Glutamatergic neuron (in vitro differentiated cells): ENCODE measurements around the gene SNX8. TPM values are rescaled to one million over a fixed set of nuclear protein-coding genes. Genes with fewer than 3 reads are reported as not detected.
A peak's percentile ranks its signal among the peaks of the same experiment; 100 is the strongest.

ENCODE experiments used
- DNase-seq: peaks from one replicate; pipeline ENCODE4 v3.0.0; 2022
- H3K27ac Mint-ChIP-seq: one replicate; pipeline ENCODE4 v1.8.0; 2020; ENCODE audit warnings: mild to moderate bottlenecking, mixed read lengths, inconsistent platforms; ENCODE audit not compliant: unreplicated experiment
- H3K27me3 Mint-ChIP-seq: one replicate; pipeline ENCODE4 v1.8.0; 2020; ENCODE audit warnings: mild to moderate bottlenecking, moderate library complexity, mixed read lengths, inconsistent platforms; ENCODE audit not compliant: unreplicated experiment
- H3K36me3 Mint-ChIP-seq: one replicate; pipeline ENCODE4 v1.8.0; 2020; ENCODE audit warnings: mild to moderate bottlenecking, mixed read lengths, inconsistent platforms; ENCODE audit not compliant: unreplicated experiment
- H3K4me1 Mint-ChIP-seq: one replicate; pipeline ENCODE4 v1.8.0; 2020; ENCODE audit warnings: mild to moderate bottlenecking, low read depth, mixed read lengths, inconsistent platforms; ENCODE audit not compliant: unreplicated experiment
- H3K4me3 Mint-ChIP-seq: one replicate; pipeline ENCODE4 v1.8.0; 2020; ENCODE audit warnings: mild to moderate bottlenecking, mixed read lengths, inconsistent platforms; ENCODE audit not compliant: unreplicated experiment
- H3K9me3 Mint-ChIP-seq: one replicate; pipeline ENCODE4 v1.8.0; 2020; ENCODE audit warnings: mild to moderate bottlenecking, moderate library complexity, mixed read lengths, inconsistent platforms; ENCODE audit not compliant: unreplicated experiment
- total RNA-seq: library from RNA; stranded (reverse); fragmentation: NEBNext Ultra II Directional; extraction: Animal tissue kit (Norgen Biotek cat#: 25700); gene quantifications from one replicate; pipeline ENCODE4 v1.2.1, GENCODE V29; 2021; ENCODE audit not compliant: unreplicated experiment
- TF ChIP-seq, protein P1 (sequence below): fragments of 200-600 bp; sonication (generic); IDR thresholded peaks from one replicate; pipeline ENCODE4 v1.5.0; 2021; ENCODE audit not compliant: partially characterized antibody, unreplicated experiment

The SNX8 gene
- total RNA-seq, 1 donor from 2014 or later = 22.2 TPM

DNA sequence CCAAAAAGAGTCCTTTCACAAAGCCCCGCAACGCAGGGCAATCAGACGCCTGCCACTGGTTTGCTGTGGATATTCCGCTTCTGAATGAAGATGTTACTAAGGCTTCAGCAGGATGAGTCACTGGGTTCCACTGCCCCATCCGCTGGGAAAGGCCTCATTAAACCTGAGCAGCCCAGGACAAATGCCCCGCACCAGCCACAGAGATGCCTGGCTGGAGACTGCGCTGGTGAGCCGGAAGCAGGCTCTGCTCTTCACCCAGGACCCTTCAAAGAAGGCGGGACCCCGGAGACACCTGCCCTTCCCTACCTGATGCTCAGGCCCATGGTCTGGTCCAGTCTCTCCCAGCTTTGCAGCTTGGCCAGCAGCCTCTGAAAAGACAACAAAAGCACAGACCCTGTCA lies 101.3 kb downstream of the SNX8 start:
- Mint-ChIP-seq H3K9me3 (no peaks in the 10 kb centered on the region), H3K4me1 (peaks cover 9% of the 10 kb centered on the region), H3K36me3 (peaks cover 7% of the 10 kb centered on the region), H3K27me3 (peaks cover 11% of the 10 kb centered on the region), H3K27ac (no peak overlapping the region), H3K4me3 (no peak overlapping the region)
- TF ChIP-seq, protein P1, sequence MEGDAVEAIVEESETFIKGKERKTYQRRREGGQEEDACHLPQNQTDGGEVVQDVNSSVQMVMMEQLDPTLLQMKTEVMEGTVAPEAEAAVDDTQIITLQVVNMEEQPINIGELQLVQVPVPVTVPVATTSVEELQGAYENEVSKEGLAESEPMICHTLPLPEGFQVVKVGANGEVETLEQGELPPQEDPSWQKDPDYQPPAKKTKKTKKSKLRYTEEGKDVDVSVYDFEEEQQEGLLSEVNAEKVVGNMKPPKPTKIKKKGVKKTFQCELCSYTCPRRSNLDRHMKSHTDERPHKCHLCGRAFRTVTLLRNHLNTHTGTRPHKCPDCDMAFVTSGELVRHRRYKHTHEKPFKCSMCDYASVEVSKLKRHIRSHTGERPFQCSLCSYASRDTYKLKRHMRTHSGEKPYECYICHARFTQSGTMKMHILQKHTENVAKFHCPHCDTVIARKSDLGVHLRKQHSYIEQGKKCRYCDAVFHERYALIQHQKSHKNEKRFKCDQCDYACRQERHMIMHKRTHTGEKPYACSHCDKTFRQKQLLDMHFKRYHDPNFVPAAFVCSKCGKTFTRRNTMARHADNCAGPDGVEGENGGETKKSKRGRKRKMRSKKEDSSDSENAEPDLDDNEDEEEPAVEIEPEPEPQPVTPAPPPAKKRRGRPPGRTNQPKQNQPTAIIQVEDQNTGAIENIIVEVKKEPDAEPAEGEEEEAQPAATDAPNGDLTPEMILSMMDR = no peak
- no peak for DNase-seq

DNA sequence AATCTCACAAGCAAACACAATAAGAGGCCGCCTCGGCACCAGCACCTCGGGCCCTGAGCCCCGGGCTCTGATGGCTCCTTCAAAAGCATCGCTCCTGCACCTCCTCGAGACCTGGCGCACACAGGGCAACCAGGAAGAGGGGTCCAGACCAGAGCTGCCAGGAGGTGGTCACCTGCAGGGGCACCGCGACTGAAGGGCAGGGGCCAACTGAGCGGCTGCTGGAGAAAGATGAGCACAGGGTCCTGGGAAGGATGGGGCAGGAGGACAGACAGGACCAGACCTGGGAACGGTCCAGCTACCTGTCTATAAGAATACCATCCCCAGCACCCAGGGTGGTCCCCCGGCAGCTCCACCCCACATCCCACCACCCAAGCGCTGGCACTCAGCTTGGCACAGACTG lies 102.3 kb downstream of the SNX8 start:
- Mint-ChIP-seq H3K36me3 (peaks cover 7% of the 10 kb centered on the region), H3K4me3 (no peak overlapping the region)

GRCh38 chr7:2211259-2211880 lies 102.9 kb downstream of the SNX8 start:
- Mint-ChIP-seq H3K4me3 (no peak overlapping the region), H3K4me1 (peaks cover 12% of the 10 kb centered on the region), H3K9me3 (peaks cover 1% of the 10 kb centered on the region), H3K36me3 (peaks cover 7% of the 10 kb centered on the region), H3K27ac (no peak overlapping the region), H3K27me3 (peaks cover 11% of the 10 kb centered on the region)
- TF ChIP-seq, protein P1 = no peak
- DNase-seq = peak; percentile 6

More for the DNA sequence above, 102.3 kb downstream of the SNX8 start:
- Mint-ChIP-seq H3K9me3 (peaks cover 1% of the 10 kb centered on the region), H3K27ac (no peak overlapping the region), H3K4me1 (peaks cover 12% of the 10 kb centered on the region), H3K27me3 (peaks cover 11% of the 10 kb centered on the region)
- TF ChIP-seq, protein P1 = no peak
- DNase-seq = peak; percentile 12

DNA sequence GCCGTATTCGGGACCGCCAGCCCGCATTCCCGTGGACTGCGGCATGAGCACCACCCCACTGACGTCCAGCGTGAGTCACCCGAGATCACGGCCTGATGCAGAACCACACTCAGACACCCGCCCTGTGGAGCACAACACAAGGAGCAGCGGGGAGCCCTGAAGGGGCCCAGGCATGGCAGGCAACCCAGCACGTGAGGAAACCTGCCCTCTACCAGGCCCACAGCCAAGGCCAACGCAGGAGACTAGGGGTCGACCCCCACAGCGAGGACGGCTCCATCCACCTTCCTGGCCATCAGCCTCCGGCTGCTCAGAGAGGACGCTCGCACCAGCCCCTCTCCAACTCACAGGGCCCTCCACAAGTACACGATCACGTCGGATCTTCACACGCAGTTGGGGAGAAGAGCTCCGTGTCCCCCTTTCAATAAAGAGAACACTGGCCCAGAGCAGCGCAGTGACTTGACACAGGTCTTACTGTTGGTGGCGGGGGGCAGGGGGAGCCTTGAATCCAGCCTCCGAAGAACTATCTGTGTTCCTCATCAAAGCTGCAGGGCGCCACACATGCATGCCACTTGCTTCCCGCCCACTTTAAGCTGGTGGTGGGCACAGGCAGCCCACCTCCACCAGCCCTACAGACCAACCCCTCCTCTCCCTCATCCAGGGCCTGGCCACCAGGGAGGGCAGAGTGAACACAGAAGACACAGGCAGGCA lies 103.5 kb downstream of the SNX8 start:
- Mint-ChIP-seq H3K27ac (no peak overlapping the region), H3K4me3 (no peak overlapping the region), H3K36me3 (peaks cover 7% of the 10 kb centered on the region), H3K27me3 (peaks cover 9% of the 10 kb centered on the region), H3K9me3 (peaks cover 1% of the 10 kb centered on the region), H3K4me1 (peaks cover 12% of the 10 kb centered on the region)
- TF ChIP-seq, protein P1 = no peak
- DNase-seq = peak; percentile 7

GRCh38 chr7:2209961-2210323 lies 104.3 kb downstream of the SNX8 start:
- H3K9me3 Mint-ChIP-seq = peaks cover 1% of the 10 kb centered on the region
- peaks cover 15% of the 10 kb centered on the region for H3K4me1 Mint-ChIP-seq
- H3K4me3 Mint-ChIP-seq = no peak overlapping the region
- H3K36me3 Mint-ChIP-seq = peaks cover 7% of the 10 kb centered on the region
- H3K27ac Mint-ChIP-seq = peak overlapping the region; percentile 53
- TF ChIP-seq, protein P1 = no peak
- DNase-seq = no peak
- H3K27me3 Mint-ChIP-seq = peaks cover 8% of the 10 kb centered on the region
